HG03469 (cell line): ENCODE measurements around the gene ORAI1.

ENCODE experiments used
- ATAC-seq: cut with Tn5 transposase; IDR thresholded peaks from one replicate; pipeline ENCODE4 v1.9.1; 2021; ENCODE audit warnings: mild to moderate bottlenecking, moderate library complexity, moderate number of reproducible peaks; ENCODE audit not compliant: unreplicated experiment

Gene ORAI1

DNA sequence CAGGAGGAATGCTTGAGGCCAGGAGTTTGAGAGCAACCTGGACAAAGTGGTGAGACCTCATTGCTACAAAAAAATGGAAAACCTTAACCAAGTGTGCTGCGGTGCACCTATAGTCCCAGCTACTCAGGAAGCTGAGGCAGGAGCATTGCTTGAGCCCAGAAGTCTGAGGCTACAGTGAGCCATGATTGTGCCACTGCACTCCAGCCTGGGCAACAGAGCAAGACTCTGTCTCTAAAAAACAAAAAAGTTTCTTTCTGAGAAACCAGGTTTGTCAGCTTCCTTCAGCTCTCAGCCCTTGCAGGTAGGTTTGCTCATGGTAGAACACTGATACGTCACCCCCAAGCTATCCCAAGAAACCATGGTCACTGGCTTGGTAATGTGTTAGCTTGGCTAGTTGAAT is 63.1 kb downstream of the ORAI1 start:
- no peak for ATAC-seq
